ENCODE results near the gene PGLYRP1. TPM values are rescaled to one million over a fixed set of nuclear protein-coding genes. Genes with fewer than 3 reads are reported as not detected.

PGLYRP1 gene
- total RNA-seq, result 1 to 10 TPM in 1 of 10 donors, under 1 TPM in 1, not detected in 8; 0.81 to 1.1 TPM
- under 1 TPM in 1 of 2 donors, not detected in 1; 0.16 TPM for polyA plus RNA-seq
- long read RNA-seq, donor 1, result 0 reads
- long read RNA-seq, donor 2, partial matches to known transcripts, result 0 of 2 reads
- long read RNA-seq, donor 2, other reads (novel, unspliced or antisense), result 2 of 2 reads
- long read RNA-seq, donor 3, partial matches to known transcripts, result 0 of 1 reads
- long read RNA-seq, donor 3, other reads (novel, unspliced or antisense), result 1 of 1 reads

DNA sequence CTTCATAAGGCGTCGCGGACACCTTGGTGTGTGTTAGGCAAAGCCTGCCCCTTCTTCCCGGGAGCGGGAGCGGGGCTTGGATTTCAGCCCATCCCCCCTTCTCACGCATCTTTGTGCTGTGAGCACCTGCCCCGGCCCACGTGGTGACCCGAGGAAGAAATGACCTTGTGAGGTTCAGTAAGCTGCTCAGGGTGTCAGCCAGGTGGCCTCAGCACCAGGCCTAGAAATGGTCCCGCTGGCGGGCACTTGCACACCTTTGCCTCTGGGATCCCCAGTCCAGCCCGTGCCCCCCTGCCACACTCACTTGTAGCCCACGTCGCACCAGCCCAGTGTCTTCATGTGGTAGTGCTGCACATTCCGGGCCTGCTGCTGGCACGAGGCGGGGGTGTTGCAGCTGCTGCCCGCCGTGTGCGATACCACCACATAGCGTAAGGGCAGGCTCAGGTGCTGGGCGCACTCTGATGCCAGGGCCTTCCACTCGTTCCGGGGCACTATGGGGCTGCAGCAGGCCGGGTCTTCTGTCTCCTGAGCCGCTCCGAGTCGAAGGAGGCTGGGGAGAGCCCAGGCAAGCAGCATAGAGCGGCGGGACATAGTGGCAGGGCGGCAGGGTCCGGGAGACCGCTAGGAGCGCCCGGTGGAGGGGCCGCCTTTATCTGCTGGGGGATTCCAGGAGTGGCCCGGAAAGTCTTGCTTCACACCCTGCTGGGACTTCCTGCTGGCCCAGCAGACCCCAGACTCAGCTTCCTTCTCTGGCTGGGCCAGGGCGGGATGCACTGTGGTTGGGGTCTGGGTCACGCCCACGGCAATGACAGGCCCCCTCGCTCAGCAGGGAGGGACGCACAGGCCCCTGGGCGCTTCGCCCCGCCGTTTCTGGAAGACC lies at the start of gene PGLYRP1:
Gene PGLYRP1, minus strand, starts transcription at position 623 of the 880 bp plus-strand sequence. Its CDS starts 32 bp downstream, at position 591.
- Histone ChIP-seq H3K27ac (peak within 1 kb of the TSS in 1 of 10 donors; percentile 65), H3K4me1 (peaks cover 0 to 9% (median 0%) of the 10 kb centered on the region in 9 donors), H3K9me3 (no peaks in the 10 kb centered on the region), H3K27me3 (peaks cover 0 to 57% (median 55%) of the 10 kb centered on the region in 7 donors), H3K4me3 (peak within 1 kb of the TSS in 1 of 10 donors; percentile 36), H3K36me3 (peaks cover 0 to 4% (median 0%) of the 10 kb centered on the region in 9 donors)
- ATAC-seq (peak in 2 of 8 donors; percentile 18 to 39), DNase-seq (no peak)
- intact Hi-C loops (cut with DNase I), result no loop called here
- 22 to 31% methylated on average over 46 to 47 of the region's 47 CpGs for WGBS, 2 donors
- no peak for TF ChIP-seq CTCF (IDR thresholded peaks at IDR 0.05)

DNA sequence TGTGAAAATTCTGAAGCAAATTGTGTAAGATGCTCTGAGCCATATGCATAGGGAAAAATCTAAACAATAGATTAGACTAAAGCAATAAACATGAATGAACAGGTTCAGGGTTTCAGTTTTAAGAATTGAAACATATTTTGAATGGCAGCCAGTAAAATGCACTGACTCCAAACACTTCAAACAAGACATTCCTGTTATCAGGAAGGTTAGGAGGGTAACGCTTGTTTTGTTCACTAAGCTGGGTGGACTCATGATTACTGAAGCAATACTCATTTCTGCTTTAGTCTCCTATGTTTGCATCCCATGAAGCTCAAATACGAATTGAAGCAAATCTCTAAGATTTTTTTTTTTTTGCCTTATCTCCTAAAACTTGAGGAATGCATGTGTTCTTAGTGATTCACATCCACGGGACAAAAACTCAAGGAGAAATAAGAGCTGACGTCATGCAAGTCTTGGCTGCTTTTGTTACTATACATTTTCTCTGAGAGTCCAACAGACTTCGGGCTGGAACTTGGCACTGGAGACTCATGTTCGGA lies 47.0 kb upstream of the PGLYRP1 start:
- Histone ChIP-seq H3K4me1 (no peaks in the 10 kb centered on the region), H3K36me3 (no peaks in the 10 kb centered on the region), H3K9me3 (no peaks in the 10 kb centered on the region), H3K4me3 (no peak overlapping the region), H3K27ac (no peak overlapping the region), H3K27me3 (peaks cover 6 to 96% (median 78%) of the 10 kb centered on the region in 7 donors)
- no peak for DNase-seq
- intact Hi-C loops (cut with DNase I), result loop anchor here in 1 of 10 donors (10.0 kb wide), 1 partner anchor 125 kb away; no protein-coding TSS in a partner anchor
- ATAC-seq, result no peak
- no peak for TF ChIP-seq CTCF (IDR thresholded peaks at IDR 0.05)
- 37 to 48% methylated on average over 6 of the region's 6 CpGs for WGBS, 2 donors

DNA sequence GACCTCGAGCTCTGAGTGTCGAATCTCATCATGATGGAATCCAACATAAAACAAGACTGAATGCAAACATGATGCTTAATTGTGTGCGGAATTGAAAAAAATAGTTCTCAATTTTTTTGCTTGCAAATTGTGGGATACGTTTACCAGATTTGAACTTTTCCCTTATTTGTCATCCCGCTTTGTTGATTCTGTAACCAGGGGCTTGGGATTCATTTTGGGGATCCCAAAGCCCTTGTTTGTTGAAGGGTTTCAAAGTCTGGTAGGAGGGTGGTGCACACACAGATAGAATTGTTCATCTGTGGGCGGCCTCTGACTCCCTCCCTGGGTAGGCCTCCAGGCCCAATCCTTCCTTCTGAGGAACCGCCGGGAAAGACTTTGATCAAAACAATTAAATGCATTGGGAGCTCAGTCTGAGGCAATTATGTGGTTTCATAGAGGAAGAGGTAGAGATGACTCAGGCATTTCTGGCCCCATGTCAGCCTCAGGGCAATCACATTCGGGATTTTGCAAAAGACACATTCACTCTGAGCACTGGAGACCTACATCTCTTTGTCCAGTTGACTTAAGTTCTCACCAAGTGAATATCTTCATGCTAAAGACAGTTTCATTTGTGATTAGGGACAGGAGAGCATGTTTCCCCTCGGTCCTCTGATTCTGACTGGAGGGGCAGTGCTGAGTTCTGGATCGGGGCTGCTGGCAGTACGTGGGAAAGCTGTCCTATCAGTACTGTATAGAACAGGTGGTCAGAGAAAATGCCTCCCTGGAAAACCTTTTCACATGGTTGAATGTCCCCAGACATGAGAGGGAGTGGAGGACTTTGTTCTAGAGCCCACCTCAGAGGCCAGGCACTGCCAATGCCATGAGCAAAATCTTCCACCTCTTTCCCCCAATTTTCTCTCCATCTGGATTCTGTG lies 45.7 kb upstream of the PGLYRP1 start:
- DNase-seq (no peak), ATAC-seq (no peak)
- Histone ChIP-seq H3K9me3 (no peaks in the 10 kb centered on the region), H3K36me3 (no peaks in the 10 kb centered on the region), H3K4me1 (no peaks in the 10 kb centered on the region), H3K27ac (no peak overlapping the region), H3K27me3 (peaks cover 0 to 95% (median 78%) of the 10 kb centered on the region in 7 donors), H3K4me3 (no peak overlapping the region)
- 68 to 76% methylated on average over 12 of the region's 12 CpGs for WGBS, 2 donors
- no peak for TF ChIP-seq CTCF (IDR thresholded peaks at IDR 0.05)
- intact Hi-C loops (cut with DNase I), result no loop called here

All from heart right ventricle (tissue), 16 donors.